GM12891 (cell line): ENCODE measurements around the gene MAP4K4.

Source experiments
- DNase-seq: peaks from one replicate; pipeline ENCODE4 v3.0.0; 2011; ENCODE audit warnings: low spot score; ENCODE audit not compliant: insufficient read length
- FAIRE-seq: peaks from 2 replicates; lab custom pipeline; 2011; peaks lifted over from hg19 to GRCh38; lab: Jason Lieb, UNC
- PAX5 ChIP-seq: IDR thresholded peaks from 2 replicates; pipeline ENCODE4 v1.6.1; 2011; ENCODE audit warnings: low read length, moderate library complexity, mild to moderate bottlenecking; ENCODE audit not compliant: insufficient read depth, severe bottlenecking
- POLR2A ChIP-seq: IDR thresholded peaks from 2 replicates; pipeline ENCODE4 v1.6.1; 2011; ENCODE audit warnings: low read depth, low read length, control low read depth
- POLR2AphosphoS5 ChIP-seq: IDR thresholded peaks from 2 replicates; pipeline ENCODE4 v1.6.1; 2011; ENCODE audit warnings: low read depth, low read length, control low read depth
- POU2F2 ChIP-seq: IDR thresholded peaks from 2 replicates; pipeline ENCODE4 v1.6.1; 2011; ENCODE audit warnings: low read depth, mild to moderate bottlenecking, control low read depth, low read length, moderate library complexity
- SPI1 ChIP-seq: IDR thresholded peaks from 2 replicates; pipeline ENCODE4 v1.6.1; 2011; ENCODE audit warnings: low read depth, low read length, control low read depth
- TAF1 ChIP-seq: IDR thresholded peaks from 2 replicates; pipeline ENCODE4 v1.6.1; 2011; ENCODE audit warnings: low read depth, low read length, control low read depth

MAP4K4 gene

DNA sequence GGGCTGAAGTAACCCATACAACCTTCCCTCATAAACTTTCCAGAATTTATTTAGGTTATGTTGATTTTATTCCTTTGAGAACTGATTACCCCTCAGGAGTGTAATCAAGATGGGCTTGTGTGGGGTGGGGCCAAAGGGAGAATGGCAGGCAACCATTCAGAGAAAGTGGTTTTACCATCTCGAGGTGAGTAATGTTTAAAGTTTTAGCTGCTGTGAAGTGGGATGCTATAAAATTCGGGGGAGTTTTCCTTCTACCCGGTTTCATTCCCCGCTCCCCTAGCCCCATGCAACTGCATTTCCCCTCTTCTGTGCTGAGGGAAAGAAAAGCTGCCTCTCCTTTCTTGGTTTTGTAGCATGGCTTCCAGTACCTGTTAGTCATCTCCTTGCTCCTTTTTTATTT is 34.7 kb downstream of the MAP4K4 start:
- DNase-seq, result no peak
- FAIRE-seq, result no peak
- no peak for TF ChIP-seq POU2F2
- no peak for TF ChIP-seq SPI1
- no peak for TF ChIP-seq PAX5
- TF ChIP-seq POLR2AphosphoS5, result no peak
- TF ChIP-seq TAF1, result no peak
- TF ChIP-seq POLR2A, result no peak

DNA sequence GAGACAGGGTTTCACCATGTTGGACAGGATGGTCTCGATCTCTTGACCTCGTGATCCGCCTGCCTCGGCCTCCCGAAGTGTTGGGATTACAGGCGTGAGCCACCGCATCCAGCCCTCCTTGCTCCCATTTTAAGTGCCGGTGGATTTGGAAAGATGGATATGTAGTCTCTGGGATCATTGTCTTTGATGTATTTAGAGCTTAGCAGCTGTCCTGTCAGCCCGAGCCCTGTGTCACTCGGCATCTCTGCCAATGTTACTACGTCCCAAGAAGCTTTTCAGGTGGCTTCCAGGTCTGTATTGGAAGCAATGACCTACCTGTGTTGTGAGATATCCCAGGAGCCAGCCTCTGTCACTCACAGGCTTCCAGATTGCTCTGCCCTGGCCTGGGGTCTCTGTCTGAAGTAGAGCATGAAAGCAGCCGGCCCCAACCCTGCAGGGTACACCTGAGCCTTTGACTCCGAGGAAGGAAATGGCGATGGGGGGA is 35.3 kb downstream of the MAP4K4 start:
- FAIRE-seq (no peak), DNase-seq (no peak)
- TF ChIP-seq POU2F2 (no peak), PAX5 (no peak), POLR2A (no peak), POLR2AphosphoS5 (no peak), SPI1 (no peak), TAF1 (no peak)

DNA sequence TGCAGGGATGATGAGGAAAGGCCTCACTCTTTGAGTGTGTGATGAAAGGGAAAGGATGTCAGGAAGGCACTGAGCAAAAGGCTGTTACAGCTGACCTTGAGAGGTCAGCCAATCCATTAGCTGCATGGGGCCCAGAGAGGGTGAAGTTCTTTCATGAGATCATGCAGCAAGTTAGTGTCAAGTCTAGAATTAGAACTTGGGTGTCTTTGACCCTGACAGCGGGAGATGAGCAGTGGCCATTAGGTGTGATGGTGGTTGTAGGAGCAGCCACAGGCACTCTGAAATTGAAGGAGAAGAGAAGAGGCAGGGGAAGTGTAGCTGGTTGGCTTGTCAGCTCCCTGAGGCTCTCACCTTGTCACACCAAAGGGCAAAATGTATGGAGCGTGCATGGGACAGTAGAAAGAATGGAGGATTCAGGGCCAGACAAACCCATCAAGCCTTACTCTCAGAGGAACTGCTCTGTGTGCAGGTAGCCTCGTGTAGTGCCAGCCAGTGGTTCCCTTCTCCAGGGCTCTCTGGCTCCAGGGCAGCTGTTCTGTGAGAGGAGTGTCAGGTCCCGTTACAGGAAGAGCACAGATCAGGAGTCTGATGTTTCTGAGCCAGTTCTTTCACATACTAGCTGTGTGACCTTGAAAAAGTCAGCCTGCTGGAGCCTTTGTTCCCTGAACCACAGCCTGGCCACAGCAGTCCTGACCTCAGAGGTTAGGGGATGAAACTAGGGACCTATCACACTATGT is 35.9 kb downstream of the MAP4K4 start:
- DNase-seq (no peak), FAIRE-seq (no peak)
- TF ChIP-seq POLR2A (no peak), PAX5 (no peak), TAF1 (no peak), SPI1 (no peak), POLR2AphosphoS5 (no peak), POU2F2 (no peak)

DNA sequence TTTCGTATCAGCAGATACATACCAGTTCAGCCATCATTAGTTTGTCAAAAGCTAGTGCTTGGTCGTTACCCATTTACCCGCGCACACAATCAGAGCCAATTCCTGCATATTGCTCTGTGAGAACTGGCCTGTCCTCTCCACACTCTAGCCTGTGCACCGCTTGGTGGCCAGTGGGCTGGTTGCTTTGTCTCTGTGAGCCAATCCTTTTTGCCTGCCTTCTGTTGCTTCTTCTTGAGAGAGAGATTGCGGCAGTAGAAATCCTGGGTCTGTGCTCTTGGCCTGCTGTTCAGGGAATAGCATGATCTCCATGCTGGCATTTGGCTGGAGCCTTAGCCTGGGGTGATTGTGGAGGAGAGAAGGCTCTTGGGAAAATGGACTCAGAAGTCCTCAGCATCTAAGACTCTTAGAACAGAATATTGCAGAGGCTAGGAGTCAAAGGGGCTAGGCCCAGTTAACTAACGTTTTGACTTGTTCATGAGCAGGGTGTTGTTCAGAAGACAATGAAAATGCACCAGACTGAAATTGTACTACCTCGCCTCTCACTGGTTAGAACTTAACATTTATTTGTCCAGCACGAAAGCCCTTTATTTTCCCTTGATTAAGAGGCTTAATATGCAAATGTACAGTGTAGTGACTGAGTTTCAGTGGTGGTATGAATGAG is 37.1 kb downstream of the MAP4K4 start:
- no peak for TF ChIP-seq TAF1
- FAIRE-seq (no peak), DNase-seq (no peak)

DNA sequence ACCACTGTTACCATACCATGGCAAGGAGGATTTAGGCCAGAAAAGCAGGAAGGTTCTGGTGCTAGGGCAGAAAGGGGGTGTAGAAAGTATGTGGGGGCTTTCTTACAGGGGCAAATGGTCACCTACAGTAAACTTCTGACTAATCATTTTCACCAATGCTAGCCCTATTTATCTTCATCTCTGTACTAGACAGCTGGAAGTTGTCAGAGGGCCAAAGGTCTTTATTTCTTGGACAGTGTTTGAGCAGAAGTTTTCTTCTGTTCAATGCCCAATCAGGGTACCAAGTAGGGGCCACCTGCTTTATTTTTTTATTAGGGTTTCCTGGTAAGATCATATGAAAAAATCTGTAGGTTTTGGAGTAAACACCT is 37.6 kb downstream of the MAP4K4 start:
- no peak for FAIRE-seq

DNA sequence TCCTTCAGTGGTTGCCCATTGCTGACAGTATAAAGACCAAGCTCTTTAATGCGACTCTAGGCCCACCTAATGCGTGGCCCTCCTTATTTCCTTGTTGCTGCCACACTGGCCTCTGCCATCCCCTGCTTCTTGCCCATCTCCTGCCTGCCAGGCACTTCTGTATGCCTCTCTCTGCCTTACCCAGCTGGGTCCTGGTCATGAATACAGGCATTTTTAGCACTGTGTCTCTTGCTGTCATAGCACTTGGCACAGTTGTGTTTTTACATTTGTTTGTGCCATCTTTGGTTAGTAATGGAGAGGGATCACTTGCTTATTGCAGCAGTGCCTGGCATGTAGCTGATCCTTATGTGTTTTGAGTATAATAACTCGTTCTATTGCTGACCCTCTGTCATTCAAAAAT is 38.7 kb downstream of the MAP4K4 start:
- no peak for TF ChIP-seq POLR2AphosphoS5
- no peak for TF ChIP-seq PAX5
- TF ChIP-seq POU2F2, result no peak
- TF ChIP-seq POLR2A, result no peak
- no peak for TF ChIP-seq SPI1
- no peak for TF ChIP-seq TAF1
- FAIRE-seq (no peak), DNase-seq (no peak)

More for the DNA sequence above, 37.6 kb downstream of the MAP4K4 start:
- TF ChIP-seq POLR2A (no peak), SPI1 (no peak), POU2F2 (no peak), PAX5 (no peak), TAF1 (no peak), POLR2AphosphoS5 (no peak)
- DNase-seq, result no peak

DNA sequence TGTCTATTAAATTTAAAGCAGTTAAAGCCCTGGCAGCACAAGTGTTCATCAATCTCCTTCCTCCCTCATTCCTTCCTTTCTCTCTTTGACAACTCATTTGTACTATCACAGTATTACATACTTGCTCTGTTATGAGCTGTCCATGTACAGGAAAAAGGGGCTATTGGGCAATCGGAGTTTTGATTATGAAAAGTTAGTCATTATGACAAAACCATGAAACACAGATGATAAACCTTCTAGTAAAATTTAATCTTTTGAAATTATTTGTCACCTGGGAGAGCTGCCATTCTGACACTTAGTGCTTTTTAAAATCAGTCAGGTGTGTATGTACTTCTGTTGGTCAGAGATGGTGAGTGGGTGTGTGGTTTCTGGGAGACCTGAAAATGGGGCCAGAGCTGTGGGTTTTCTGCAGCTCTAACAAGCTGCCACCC is 39.4 kb downstream of the MAP4K4 start:
- DNase-seq (no peak), FAIRE-seq (no peak)
- TF ChIP-seq POLR2A (no peak), TAF1 (no peak), SPI1 (no peak), PAX5 (no peak), POU2F2 (no peak), POLR2AphosphoS5 (no peak)

DNA sequence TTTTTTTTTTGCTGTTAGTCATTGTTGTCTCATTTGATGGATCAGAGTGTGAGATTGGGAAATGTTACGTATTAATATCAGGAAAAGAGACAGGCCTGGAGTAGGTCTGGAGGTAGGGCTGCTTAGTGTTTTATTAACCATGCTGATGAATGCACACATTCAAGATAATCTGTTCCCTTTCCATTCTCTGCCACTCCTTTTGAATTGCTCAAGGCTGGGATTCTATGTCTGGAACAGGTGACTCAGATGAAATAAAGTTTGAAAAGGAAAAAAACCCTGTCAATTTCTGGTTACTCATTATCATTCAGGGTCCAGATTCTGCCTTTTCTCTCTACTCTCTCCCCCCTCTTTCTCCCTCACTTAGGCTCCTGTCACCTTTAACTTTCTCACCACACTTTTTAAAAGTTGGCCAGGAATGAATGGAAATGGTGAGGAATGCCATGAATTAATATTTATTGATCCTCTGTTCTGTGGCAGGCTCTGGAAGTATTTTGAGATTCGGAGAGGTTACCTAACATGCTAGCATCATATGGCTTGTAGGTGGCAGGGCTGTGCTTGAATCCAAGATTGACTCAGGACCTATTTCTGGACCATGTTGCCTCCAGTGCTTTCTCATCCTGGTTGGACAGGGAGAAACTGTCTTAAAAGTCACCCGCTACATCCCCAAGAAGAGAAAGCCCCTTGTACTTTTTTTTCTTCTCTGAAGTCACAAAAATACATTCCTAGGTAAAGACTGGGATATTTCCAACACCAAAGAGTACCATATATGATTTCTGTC is 40.2 kb downstream of the MAP4K4 start:
- FAIRE-seq, result no peak
- DNase-seq, result no peak
- TF ChIP-seq POLR2A (no peak), SPI1 (no peak), POLR2AphosphoS5 (no peak), TAF1 (no peak), PAX5 (no peak), POU2F2 (no peak)

DNA sequence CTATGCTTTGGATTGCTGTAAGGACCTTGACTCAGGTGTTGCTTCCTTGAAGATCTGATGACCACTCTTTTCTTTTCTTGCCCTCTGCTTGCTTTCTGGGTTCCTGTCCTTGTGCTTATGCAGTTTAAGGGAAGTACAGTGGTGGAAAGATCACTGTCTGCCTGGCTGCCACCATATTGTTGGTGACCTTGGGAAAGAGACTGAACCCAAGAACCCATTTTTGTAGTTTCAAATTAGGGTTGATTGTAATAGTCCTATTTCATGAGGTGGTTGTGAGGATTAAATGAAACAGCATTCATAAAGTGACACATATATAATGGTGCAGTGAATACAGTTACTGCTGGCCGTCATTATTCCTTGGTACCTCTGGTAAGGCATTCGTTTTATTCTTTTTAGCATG is 41.1 kb downstream of the MAP4K4 start:
- FAIRE-seq, result no peak

More for the DNA sequence above, 41.1 kb downstream of the MAP4K4 start:
- TF ChIP-seq TAF1 (no peak), POLR2AphosphoS5 (no peak), POLR2A (no peak), POU2F2 (no peak), PAX5 (no peak), SPI1 (no peak)
- DNase-seq, result no peak
